Memory B cell (primary cell): ENCODE measurements around the gene TENM4.

Experiments
- ATAC-seq: fragments of 150-1000 bp; cut with Tn5 transposase; 2 replicates; pipeline ENCODE4 v1.10.0; 2021; ENCODE audit warnings: low read depth, mild to moderate bottlenecking, moderate library complexity
- DNase-seq, 2 donors: peaks; one replicate each; pipeline ENCODE4 v3.0.0; 2022; ENCODE audit warnings: low spot score in 2 of 2
- H3K27ac Mint-ChIP-seq: one replicate; pipeline ENCODE4 v1.8.0; 2022; ENCODE audit warnings: mild to moderate bottlenecking, moderate library complexity, mixed read lengths
- H3K27me3 Mint-ChIP-seq: one replicate; pipeline ENCODE4 v1.8.0; 2022; ENCODE audit warnings: mixed read lengths
- H3K36me3 Mint-ChIP-seq: one replicate; pipeline ENCODE4 v1.8.0; 2022; ENCODE audit warnings: mild to moderate bottlenecking, mixed read lengths
- H3K4me1 Mint-ChIP-seq: one replicate; pipeline ENCODE4 v1.8.0; 2022; ENCODE audit warnings: mixed read lengths
- H3K4me3 Mint-ChIP-seq: one replicate; pipeline ENCODE4 v1.8.0; 2022; ENCODE audit warnings: mild to moderate bottlenecking, moderate library complexity, mixed read lengths
- H3K9me3 Mint-ChIP-seq: one replicate; pipeline ENCODE4 v1.8.0; 2022; ENCODE audit warnings: mixed read lengths

The TENM4 gene

DNA sequence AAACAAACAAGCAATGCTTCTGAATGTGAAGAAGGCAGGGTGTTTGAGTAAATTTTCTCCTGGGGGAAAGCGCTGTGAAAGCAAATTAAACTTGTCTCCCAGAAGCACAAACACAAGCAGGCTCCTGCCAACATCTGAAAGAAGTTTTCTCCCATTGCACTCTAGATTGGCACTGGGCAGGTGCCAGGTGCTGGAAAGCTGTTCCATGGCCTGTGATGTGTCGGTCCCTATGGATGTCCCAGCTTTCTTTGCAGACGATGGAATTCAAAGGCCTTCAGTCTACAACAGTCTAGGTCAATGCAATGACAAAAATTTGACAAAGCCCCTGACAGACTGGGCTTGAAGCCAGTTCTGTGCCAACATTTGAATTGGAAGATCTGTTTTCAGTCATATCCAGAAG, 620.1 kb downstream of the TENM4 start:
- DNase-seq (no peak), ATAC-seq (no peak)
- peaks cover 2% of the 10 kb centered on the region for H3K27me3 Mint-ChIP-seq
- H3K4me3 Mint-ChIP-seq, result no peak overlapping the region
- H3K36me3 Mint-ChIP-seq, result no peaks in the 10 kb centered on the region
- H3K4me1 Mint-ChIP-seq, result no peaks in the 10 kb centered on the region
- no peaks in the 10 kb centered on the region for H3K9me3 Mint-ChIP-seq
- H3K27ac Mint-ChIP-seq, result no peak overlapping the region

DNA sequence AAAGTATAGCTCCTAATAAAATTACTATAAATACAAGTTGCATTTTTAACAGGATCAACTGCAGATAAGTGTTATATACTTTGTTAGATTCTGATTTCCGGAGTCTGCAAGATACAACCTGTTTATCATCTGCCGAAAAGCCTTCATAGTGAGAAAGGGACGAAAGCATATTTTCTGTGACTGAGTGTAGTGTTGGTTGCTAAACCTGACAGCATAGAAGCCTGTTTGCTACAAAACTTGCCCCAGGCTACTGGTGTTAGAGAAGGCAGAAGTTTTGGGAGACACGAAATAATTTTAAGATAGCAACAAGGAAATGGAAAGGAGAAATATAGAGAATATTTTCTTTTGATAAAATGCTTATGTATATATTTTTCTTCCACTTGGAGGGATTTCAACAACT, 622.6 kb downstream of the TENM4 start:
- no peak overlapping the region for H3K27ac Mint-ChIP-seq
- H3K4me3 Mint-ChIP-seq, result no peak overlapping the region
- H3K4me1 Mint-ChIP-seq, result no peaks in the 10 kb centered on the region
- DNase-seq (no peak), ATAC-seq (no peak)
- no peaks in the 10 kb centered on the region for H3K9me3 Mint-ChIP-seq
- H3K36me3 Mint-ChIP-seq, result no peaks in the 10 kb centered on the region
- peaks cover 2% of the 10 kb centered on the region for H3K27me3 Mint-ChIP-seq

DNA sequence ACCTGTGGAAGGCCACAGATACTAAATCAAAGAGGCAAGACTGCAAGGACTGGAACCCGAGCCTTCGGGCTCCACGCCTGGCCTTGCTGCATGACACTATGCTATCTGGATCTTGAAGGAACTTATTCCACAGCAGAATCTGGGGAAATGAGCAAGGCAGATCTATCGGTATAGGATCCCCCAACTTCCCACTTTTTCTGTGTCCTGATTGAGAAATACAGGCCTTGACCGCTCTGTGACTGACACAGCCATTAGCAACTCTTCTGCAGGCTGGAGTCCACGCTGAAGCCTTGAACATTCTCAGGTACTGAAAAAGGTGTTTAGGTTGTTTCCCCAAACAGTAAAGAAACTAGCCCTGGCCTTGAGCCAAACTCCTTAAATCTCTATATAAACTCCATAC, 625.0 kb downstream of the TENM4 start:
- Mint-ChIP-seq H3K9me3 (no peaks in the 10 kb centered on the region), H3K36me3 (no peaks in the 10 kb centered on the region), H3K4me3 (no peak overlapping the region), H3K27ac (no peak overlapping the region), H3K4me1 (no peaks in the 10 kb centered on the region), H3K27me3 (peaks cover 3% of the 10 kb centered on the region)
- ATAC-seq (no peak), DNase-seq (no peak)

DNA sequence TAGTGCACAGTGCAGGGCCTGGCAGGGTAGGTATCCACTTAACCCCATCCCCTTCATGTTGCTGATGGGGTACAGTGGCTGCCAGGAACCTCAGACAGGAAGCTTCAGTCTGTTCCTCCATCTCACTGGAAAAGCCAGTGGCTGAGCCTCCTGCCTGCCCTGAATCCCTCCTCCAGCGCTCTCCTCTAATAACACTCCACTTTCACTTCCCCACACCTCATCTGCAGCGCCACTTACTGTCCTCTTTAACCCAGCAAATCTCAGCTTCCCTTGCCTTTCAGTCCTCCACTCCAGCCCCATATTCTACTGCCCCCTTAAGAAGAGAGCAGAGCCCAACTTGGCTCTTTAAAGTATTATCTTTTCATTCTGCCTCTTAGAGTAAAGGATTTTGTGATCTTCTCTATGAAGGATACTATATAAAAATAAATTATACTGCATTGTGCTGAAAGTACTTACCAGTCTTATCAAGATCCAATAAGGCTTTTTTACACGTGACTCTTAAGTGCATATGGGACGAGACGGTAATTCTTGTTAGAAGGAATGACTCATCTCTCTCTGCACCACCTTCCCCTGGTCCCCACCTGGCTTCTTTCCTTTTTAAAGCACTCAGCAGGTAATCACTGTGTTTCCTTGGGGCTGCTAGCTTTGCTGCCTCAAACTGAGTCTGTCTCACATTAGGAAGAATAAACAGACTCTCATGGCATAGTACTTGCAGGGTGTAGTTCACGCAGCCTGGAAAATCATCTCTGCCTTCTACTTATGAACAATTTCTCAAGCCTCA, 628.1 kb downstream of the TENM4 start:
- Mint-ChIP-seq H3K9me3 (no peaks in the 10 kb centered on the region), H3K27ac (no peak overlapping the region), H3K27me3 (peaks cover 3% of the 10 kb centered on the region), H3K4me3 (no peak overlapping the region), H3K4me1 (no peaks in the 10 kb centered on the region), H3K36me3 (no peaks in the 10 kb centered on the region)
- DNase-seq, result no peak
- ATAC-seq, result no peak

DNA sequence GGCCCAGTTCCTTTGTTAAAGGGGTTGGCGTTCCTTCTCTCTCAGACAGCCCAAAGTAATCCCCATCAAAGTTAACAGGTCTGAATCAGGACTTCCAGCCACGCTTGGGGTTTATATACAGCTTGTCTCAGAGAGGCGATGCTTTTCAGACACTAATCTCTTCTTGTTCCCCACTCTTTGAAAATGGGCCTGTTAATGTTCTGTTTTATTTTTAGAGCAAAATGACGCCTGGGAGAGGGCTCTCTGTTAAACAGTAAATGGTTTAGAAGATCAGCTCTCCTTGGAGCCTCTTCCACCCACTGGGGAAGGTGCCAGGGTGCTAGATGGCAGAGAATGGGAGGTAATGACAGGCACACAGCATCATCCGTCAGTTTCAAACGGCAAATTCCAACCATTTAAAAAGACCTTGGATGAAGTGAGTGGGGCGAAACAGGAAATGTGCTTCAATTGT, 630.2 kb downstream of the TENM4 start:
- no peak overlapping the region for H3K27ac Mint-ChIP-seq
- ATAC-seq (no peak), DNase-seq (no peak)
- peaks cover 1% of the 10 kb centered on the region for H3K27me3 Mint-ChIP-seq
- H3K4me3 Mint-ChIP-seq, result no peak overlapping the region
- H3K36me3 Mint-ChIP-seq, result no peaks in the 10 kb centered on the region
- no peaks in the 10 kb centered on the region for H3K9me3 Mint-ChIP-seq
- H3K4me1 Mint-ChIP-seq, result no peaks in the 10 kb centered on the region

DNA sequence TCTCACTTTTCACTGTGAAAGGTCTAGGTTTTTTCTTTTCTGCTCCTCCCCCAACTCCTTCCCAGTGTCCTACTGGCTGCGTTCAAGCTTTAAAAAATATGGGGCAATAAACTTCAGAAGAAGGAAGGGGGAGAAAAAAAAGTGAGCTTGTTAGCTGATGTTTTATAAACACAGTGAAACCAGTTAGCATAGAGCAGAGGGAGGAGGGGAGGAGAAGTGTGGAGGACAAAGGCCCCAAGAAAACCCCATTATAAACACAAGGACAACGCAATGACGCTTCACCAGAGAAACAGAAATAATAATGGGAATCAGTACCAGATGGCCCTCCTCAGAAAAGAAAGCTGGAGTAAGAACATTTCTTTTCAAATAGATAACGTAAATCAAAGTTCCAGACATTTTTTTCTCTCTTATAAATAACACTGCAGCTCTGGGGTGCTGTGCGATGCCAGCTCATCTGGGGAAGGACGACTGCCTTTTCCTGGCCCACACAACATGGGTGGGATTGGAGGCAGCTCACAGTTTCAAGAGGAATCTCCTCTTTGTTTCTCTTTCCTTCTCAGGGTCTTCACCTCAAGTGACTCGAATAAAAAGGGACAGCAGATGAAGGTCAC, 630.8 kb downstream of the TENM4 start:
- Mint-ChIP-seq H3K9me3 (no peaks in the 10 kb centered on the region), H3K27me3 (peaks cover 1% of the 10 kb centered on the region), H3K4me3 (no peak overlapping the region), H3K36me3 (no peaks in the 10 kb centered on the region), H3K4me1 (no peaks in the 10 kb centered on the region), H3K27ac (no peak overlapping the region)
- ATAC-seq (no peak), DNase-seq (no peak)

DNA sequence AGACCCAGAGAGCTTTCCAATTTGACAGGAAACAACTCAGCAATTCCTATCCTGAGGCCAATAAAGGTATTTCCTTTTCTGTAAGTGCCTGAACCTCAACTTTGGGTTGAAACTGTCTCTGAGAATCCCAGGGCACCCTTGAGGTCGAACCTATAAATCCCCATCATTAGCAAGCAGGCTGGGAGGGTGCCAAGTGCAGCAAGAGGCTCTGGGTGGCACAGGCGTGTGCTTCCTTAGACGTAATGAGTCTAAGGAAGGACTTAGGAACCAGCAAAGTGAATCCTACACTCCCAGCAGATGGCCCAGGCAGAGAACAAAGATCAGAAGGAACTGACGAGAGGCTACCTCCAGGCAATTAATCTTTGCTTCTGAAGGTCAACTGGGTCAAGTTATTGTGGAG, 631.9 kb downstream of the TENM4 start:
- Mint-ChIP-seq H3K9me3 (no peaks in the 10 kb centered on the region), H3K4me3 (no peak overlapping the region), H3K4me1 (no peaks in the 10 kb centered on the region), H3K27ac (no peak overlapping the region), H3K27me3 (peaks cover 1% of the 10 kb centered on the region), H3K36me3 (no peaks in the 10 kb centered on the region)
- no peak for DNase-seq
- no peak for ATAC-seq

DNA sequence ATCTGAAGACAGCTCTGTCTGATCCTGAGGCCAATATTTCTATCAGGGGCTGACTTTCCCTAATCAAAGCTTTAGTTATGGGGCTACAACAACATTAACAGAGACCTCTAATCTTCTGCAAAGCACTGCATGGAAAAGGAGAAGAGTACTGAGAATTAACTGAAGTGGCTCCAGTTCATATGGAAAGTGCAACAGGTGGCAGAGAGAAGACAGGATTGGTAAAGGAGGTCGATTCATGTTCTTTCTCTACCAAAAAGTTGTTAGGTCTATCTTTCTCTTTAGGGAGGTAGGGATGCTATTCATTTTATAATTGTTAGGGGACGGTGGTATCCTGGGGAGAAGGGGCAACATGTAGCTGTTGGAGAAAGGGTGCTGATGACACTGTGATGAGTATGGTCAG, 633.5 kb downstream of the TENM4 start:
- ATAC-seq, result no peak
- no peaks in the 10 kb centered on the region for H3K4me1 Mint-ChIP-seq

DNA sequence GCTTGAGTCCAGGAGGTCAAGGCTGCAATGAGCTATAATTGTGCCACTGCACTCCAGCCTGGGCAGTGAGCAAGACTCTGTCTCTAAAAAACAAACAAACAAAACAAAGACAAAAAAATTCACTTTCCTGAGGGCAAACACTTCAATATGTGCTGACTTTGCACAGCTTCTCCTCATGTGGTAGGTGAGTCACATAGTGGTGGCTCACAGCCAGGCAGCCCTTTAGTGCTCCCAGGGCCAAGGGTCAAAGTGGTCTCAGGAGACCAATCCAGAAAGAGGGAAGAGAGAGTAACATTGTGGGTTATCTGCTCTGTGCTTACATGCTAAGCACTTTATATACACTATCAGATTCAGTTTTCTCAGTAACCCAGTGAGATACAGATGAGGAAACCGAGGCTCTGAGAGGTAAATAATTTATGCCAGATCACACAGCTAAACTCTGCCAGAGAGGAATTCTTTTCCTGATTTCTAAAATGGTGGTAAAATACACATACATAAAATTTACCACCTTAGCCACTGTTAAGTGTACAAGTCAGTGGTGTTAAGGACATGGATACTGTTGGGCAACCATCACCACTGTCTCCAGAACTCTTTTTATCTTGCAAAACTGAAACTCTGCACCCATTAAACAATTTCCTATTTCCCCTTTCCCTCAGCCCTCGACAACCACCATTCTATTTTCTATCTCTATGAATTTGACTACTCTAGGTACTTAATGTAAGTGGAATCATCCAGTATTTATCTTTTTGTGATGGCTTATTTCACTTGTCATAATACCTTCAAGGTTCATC, 634.4 kb downstream of the TENM4 start:
- ATAC-seq, result no peak
- H3K27ac Mint-ChIP-seq, result no peak overlapping the region
- no peaks in the 10 kb centered on the region for H3K4me1 Mint-ChIP-seq
- H3K27me3 Mint-ChIP-seq, result no peaks in the 10 kb centered on the region
- H3K36me3 Mint-ChIP-seq, result no peaks in the 10 kb centered on the region
- H3K4me3 Mint-ChIP-seq, result no peak overlapping the region
- no peak for DNase-seq
- no peaks in the 10 kb centered on the region for H3K9me3 Mint-ChIP-seq

More for the DNA sequence above, 633.5 kb downstream of the TENM4 start:
- Mint-ChIP-seq H3K27me3 (no peaks in the 10 kb centered on the region), H3K9me3 (no peaks in the 10 kb centered on the region), H3K4me3 (no peak overlapping the region), H3K36me3 (no peaks in the 10 kb centered on the region), H3K27ac (no peak overlapping the region)
- DNase-seq, result no peak

DNA sequence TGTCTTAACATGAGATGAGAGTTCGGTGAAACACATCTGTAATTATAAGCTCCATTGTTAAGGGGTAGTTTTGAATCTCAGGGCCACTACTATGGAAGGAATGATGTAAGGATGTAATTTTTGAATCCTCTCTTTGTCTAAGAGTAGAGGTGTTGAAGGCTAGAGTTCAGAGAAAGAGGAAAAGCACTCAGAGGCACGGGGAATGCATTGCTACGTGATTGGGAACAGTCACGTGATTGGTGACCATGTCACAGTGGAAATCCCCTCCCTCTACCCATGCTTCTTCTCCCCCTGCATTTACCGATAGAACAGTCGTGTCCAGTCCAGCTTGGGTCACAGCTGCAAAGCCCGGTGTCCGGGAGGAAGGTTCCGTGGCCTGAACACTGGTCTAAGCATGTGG, 635.8 kb downstream of the TENM4 start:
- no peak for DNase-seq
- no peaks in the 10 kb centered on the region for H3K36me3 Mint-ChIP-seq

DNA sequence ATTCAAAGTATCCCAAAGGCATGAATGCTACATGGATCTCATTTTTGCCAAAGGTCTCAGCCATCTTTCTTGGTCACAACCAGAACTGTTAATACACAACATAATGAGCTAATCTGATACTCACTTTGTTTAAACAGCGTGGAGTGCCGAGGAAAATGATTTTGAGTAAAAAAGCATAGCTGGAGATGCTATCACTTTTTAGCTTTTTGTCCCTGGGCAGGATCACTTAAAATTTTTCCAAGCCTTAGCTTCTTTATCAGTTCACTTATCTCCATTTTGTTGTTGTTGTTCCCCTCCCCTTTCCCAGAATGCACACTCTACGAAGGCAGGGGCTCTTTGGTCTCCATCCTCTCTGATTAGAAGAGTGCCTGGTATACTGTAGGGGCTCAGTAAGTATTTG, 636.8 kb downstream of the TENM4 start:
- no peaks in the 10 kb centered on the region for H3K9me3 Mint-ChIP-seq
- no peak for ATAC-seq
- H3K4me1 Mint-ChIP-seq, result no peaks in the 10 kb centered on the region
- DNase-seq, result no peak
- no peaks in the 10 kb centered on the region for H3K27me3 Mint-ChIP-seq
- H3K36me3 Mint-ChIP-seq, result no peaks in the 10 kb centered on the region
- H3K27ac Mint-ChIP-seq, result no peak overlapping the region
- H3K4me3 Mint-ChIP-seq, result no peak overlapping the region

More for the DNA sequence above, 635.8 kb downstream of the TENM4 start:
- no peaks in the 10 kb centered on the region for H3K27me3 Mint-ChIP-seq
- H3K4me1 Mint-ChIP-seq, result no peaks in the 10 kb centered on the region
- no peaks in the 10 kb centered on the region for H3K9me3 Mint-ChIP-seq
- no peak for ATAC-seq
- H3K27ac Mint-ChIP-seq, result no peak overlapping the region
- no peak overlapping the region for H3K4me3 Mint-ChIP-seq

DNA sequence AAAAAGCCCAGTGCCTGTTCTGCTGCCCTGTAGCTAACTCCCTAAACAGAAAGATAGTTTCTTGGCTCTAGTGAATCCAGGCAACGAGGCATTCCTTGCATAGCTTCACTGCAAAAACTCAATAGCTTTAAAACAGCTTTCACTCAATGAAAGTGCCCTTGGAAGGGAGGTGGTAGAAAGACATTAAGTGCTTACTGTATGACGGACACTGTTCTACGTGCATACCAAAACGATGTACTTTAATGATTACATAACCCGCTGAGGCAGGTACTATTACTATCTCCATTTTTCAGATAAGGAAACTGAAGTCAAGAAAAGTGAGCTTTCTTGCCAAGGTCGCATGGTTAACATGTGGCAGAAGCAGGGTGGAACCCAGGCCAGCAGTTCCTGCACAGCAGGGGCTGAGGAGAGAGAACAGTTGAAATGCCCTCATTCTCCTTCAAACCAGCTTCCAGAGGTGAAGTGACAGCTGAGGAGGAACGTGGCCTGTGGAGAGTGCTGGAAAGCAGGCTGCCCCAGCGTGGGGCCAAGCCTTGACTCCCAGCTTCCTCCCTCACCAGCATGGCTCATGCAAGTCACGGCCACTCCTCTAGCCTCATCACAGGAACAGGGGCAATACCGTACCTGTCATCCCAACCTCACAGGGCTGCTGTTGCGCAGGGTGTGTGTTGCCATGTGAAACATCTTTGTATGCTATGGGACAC, 638.6 kb downstream of the TENM4 start:
- no peak overlapping the region for H3K4me3 Mint-ChIP-seq
- no peak for DNase-seq
- ATAC-seq, result no peak
- H3K27me3 Mint-ChIP-seq, result no peaks in the 10 kb centered on the region
- no peaks in the 10 kb centered on the region for H3K9me3 Mint-ChIP-seq
- no peaks in the 10 kb centered on the region for H3K36me3 Mint-ChIP-seq
- H3K27ac Mint-ChIP-seq, result no peak overlapping the region
- no peaks in the 10 kb centered on the region for H3K4me1 Mint-ChIP-seq

DNA sequence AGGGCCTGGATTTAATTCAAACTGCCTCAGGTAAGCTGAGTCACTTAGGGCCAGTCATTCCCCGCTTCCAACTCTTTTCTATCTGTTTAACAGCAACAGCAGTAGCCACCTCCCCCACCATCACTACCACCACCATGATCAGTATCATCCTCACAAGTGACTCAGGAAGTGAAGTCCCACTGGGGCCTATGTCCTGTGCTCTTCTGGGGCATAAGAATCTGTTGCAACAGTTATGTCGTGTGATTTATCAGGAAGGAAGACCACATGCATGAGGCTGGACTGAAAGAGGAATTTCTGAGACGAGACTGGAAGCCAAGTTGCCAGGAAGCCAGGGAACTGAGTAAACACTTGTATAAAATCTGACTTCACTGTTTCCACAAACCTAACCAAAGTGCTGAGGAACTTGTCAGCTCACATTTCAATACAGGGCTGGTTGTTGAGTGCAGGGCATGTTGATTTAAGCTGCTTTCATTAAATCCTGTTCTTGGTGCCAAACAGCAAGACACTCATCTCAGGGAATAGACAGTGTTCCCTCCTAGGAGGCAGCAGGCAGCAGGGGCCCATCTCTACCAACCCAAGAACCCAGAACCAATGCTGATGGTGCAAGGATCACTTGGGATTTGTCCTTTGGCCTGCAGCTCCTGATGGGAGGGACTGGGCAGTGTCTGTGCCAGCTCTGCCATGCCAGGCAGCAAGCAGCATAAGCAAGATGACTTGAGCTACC, 639.5 kb downstream of the TENM4 start:
- H3K27me3 Mint-ChIP-seq, result no peaks in the 10 kb centered on the region
- H3K9me3 Mint-ChIP-seq, result no peaks in the 10 kb centered on the region
- no peak overlapping the region for H3K4me3 Mint-ChIP-seq
- no peaks in the 10 kb centered on the region for H3K4me1 Mint-ChIP-seq
- no peaks in the 10 kb centered on the region for H3K36me3 Mint-ChIP-seq
- ATAC-seq, result no peak
- DNase-seq, result no peak
- no peak overlapping the region for H3K27ac Mint-ChIP-seq
